Gastrocnemius medialis (tissue), 4 donors: ENCODE measurements around the gene MPRIP. TPM values are rescaled to one million over a fixed set of nuclear protein-coding genes. Genes with fewer than 3 reads are reported as not detected.

Source experiments
- ATAC-seq, 2 donors: fragments of 150-250 bp; one replicate each; pipeline ENCODE4 v1.9.1; 2016
- DNase-seq, 2 donors: peaks; one replicate each; pipeline ENCODE4 v3.0.0-alpha.2; 2019
- H3K27ac ChIP-seq, 4 donors: fragments of 200-600 bp; sonication (generic); 1 replicate in 1 of 4; 2 replicates in 3 of 4; pipeline ENCODE4 v1.5.1; 2016 to 2018; ENCODE audit warnings: mild to moderate bottlenecking in 2 of 4, moderate library complexity in 1 of 4
- H3K27me3 ChIP-seq, 3 donors: fragments of 200-600 bp; sonication (generic) in 2 of 3; 1 replicate in 1 of 3; 2 replicates in 2 of 3; pipeline versions ENCODE4 v1.5.1 to v1.6.0; 2016 to 2019; ENCODE audit warnings: mild to moderate bottlenecking in 1 of 3, moderate library complexity in 1 of 3
- H3K36me3 ChIP-seq, 2 donors: fragments of 200-600 bp; sonication (generic) in 1 of 2; one replicate each; pipeline ENCODE4 v1.5.1; 2017 to 2018
- H3K4me1 ChIP-seq, 2 donors: fragments of 200-600 bp; sonication (generic) in 1 of 2; one replicate each; pipeline ENCODE4 v1.5.1; 2016 to 2017; ENCODE audit warnings: mild to moderate bottlenecking in 2 of 2
- H3K4me3 ChIP-seq, 4 donors: fragments of 200-600 bp; sonication (generic) in 3 of 4; 1 replicate in 1 of 4; 2 replicates in 3 of 4; pipeline ENCODE4 v1.5.1; 2016 to 2019; ENCODE audit warnings: mild to moderate bottlenecking in 2 of 4
- H3K9me3 ChIP-seq, 3 donors: fragments of 200-600 bp; sonication (generic) in 2 of 3; 1 replicate in 1 of 3; 2 replicates in 2 of 3; pipeline ENCODE4 v1.5.1; 2016 to 2019
- POLR2A ChIP-seq, 2 donors: fragments of 450-650 bp; IDR thresholded peaks; one replicate each; pipeline ENCODE4 v1.6.1; 2017; ENCODE audit warnings: antibody characterized with exemption in 2 of 2, mild to moderate bottlenecking in 2 of 2, moderate library complexity in 2 of 2
- in situ Hi-C, 4 donors: fragments of 200-750 bp; cut with MboI; loops; one replicate each; pipeline versions ENCODE4 v1.15.0 to v1.8.0; 2017; ENCODE audit warnings: low sequenced_read_pairs in 4 of 4
- intact Hi-C: fragments of 100-400 bp; cut with DNase I; formaldehyde crosslinking; loops from one replicate; pipeline ENCODE4 v1.15.1; 2023; ENCODE audit warnings: low total_unique reads
- total RNA-seq, 4 donors: library from RNA; depleted of rRNA; stranded (reverse); fragments of >200 nt; gene quantifications; one replicate each; pipeline versions ENCODE4 v1.1.0 to v1.2.3, GENCODE V29; 2016
- TF ChIP-seq, protein P1 (sequence below), 5 experiments: fragments of 450-650 bp in 3 of 5; fragments of 200-600 bp in 2 of 5; sonication (generic) in 2 of 5; IDR thresholded peaks in 4 of 5; conservative IDR thresholded peaks in 1 of 5; 1 replicate in 4 of 5; 2 replicates in 1 of 5; pipeline ENCODE4 v1.5.1; 2016 to 2019; ENCODE audit warnings: antibody characterized with exemption in 5 of 5, mild to moderate bottlenecking in 3 of 5, moderate library complexity in 3 of 5

The MPRIP gene
- total RNA-seq, 4 donors from 2014 or later, result 71.1 to 127 (median 124) TPM

GRCh38 chr17:17093764-17094163, 51.5 kb downstream of the MPRIP start:
- H3K27me3 ChIP-seq, result no peaks in the 10 kb centered on the region
- H3K4me3 ChIP-seq, result no peak overlapping the region
- no peaks in the 10 kb centered on the region for H3K9me3 ChIP-seq
- H3K27ac ChIP-seq, result peak overlapping the region; percentile 55 to 72 (median 64)
- TF ChIP-seq, protein P1, sequence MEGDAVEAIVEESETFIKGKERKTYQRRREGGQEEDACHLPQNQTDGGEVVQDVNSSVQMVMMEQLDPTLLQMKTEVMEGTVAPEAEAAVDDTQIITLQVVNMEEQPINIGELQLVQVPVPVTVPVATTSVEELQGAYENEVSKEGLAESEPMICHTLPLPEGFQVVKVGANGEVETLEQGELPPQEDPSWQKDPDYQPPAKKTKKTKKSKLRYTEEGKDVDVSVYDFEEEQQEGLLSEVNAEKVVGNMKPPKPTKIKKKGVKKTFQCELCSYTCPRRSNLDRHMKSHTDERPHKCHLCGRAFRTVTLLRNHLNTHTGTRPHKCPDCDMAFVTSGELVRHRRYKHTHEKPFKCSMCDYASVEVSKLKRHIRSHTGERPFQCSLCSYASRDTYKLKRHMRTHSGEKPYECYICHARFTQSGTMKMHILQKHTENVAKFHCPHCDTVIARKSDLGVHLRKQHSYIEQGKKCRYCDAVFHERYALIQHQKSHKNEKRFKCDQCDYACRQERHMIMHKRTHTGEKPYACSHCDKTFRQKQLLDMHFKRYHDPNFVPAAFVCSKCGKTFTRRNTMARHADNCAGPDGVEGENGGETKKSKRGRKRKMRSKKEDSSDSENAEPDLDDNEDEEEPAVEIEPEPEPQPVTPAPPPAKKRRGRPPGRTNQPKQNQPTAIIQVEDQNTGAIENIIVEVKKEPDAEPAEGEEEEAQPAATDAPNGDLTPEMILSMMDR (IDR thresholded peaks at IDR 0.05 in 4 of 5, conservative IDR thresholded peaks at IDR 0.05 in 1 of 5), result no peak
- TF ChIP-seq POLR2A (IDR thresholded peaks at IDR 0.05), result no peak
- peak in 1 of 2 donors; percentile 40 for ATAC-seq
- H3K36me3 ChIP-seq, result no peaks in the 10 kb centered on the region
- no peak for DNase-seq
- in situ Hi-C loops (no loop called here), intact Hi-C loops (loop anchor here (2.0 kb wide), 1 partner anchor 31 kb away; no protein-coding TSS in a partner anchor)
- peaks cover 82 to 86% of the 10 kb centered on the region in 2 donors for H3K4me1 ChIP-seq

GRCh38 chr17:17096438-17097178, 54.4 kb downstream of the MPRIP start:
- peak; percentile 35 to 64 for DNase-seq
- in situ Hi-C loops (no loop called here), intact Hi-C loops (no loop called here)
- Histone ChIP-seq H3K27ac (peak overlapping the region; percentile 58 to 72 (median 64)), H3K4me3 (no peak overlapping the region), H3K27me3 (no peaks in the 10 kb centered on the region), H3K9me3 (no peaks in the 10 kb centered on the region), H3K36me3 (no peaks in the 10 kb centered on the region), H3K4me1 (peaks cover 89 to 94% of the 10 kb centered on the region in 2 donors)
- no peak for TF ChIP-seq POLR2A (IDR thresholded peaks at IDR 0.05)
- ATAC-seq, result peak; percentile 59 to 80

DNA sequence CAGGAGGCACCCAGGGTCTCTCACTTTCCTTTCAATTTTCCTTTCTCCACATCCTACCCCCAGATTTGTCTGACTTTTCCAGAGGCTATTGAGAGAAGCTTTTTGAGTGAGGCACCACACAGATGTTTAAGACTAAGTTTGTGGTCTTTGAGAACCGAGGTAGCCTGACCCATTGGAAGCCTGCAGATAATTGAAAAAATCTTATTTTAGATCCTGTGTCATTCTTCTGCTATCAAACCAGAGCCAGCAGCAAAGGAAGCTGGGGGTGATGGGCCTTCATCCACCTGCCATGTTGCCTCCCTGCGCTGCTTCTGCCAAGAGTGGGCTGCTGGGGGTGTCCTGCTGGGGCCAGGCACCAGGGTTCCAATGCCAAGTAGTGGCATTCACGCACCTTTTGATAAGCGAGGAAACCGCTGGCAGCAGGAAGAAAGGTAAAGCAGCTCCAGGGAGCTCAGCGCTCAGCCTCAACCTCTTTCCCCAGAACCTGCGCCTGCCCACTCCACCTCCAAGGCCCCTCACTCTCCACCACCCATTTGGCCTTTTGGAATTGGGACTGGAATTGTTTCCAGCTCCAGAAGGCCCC, 55.6 kb downstream of the MPRIP start:
- H3K4me3 ChIP-seq, result no peak overlapping the region
- H3K27me3 ChIP-seq, result no peaks in the 10 kb centered on the region
- ATAC-seq (no peak), DNase-seq (no peak)
- peaks cover 89 to 95% of the 10 kb centered on the region in 2 donors for H3K4me1 ChIP-seq
- no peaks in the 10 kb centered on the region for H3K36me3 ChIP-seq
- peak overlapping the region; percentile 56 to 72 (median 64) for H3K27ac ChIP-seq
- in situ Hi-C loops (no loop called here), intact Hi-C loops (no loop called here)
- no peak for TF ChIP-seq POLR2A (IDR thresholded peaks at IDR 0.05)
- TF ChIP-seq, protein P1 (IDR thresholded peaks at IDR 0.05 in 4 of 5, conservative IDR thresholded peaks at IDR 0.05 in 1 of 5), result no peak
- no peaks in the 10 kb centered on the region for H3K9me3 ChIP-seq

DNA sequence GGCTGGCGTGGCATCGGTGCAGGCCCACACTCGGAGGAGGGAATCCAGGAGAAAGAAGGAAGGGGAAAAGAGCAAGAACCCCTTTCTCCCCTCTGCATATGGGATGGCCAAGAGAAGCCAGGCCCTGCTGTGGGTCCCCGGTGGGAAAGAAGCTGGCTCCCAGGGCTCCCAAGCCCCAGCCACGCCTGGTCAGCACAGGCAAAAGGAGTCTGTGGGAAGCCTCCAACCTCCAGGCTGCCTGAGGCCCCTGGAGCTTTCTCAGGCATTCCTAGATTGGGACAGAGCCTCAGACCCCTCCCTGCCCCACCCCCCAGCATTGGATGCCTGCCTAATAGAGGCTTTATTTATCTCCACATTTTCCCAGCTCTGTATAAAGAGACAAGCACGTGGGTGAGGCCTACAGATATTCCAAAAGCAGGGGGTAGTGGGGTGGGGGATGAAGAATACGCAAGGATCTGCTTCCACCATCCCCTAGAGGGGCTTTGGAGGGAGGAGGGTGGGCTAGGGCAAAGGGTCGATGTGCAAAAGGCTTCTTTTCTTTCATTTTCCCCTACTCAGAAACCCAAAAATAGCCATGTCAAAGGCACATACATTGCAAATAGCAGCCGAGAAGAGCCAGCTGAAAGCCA, 56.4 kb downstream of the MPRIP start:
- Histone ChIP-seq H3K27me3 (no peaks in the 10 kb centered on the region), H3K27ac (peak overlapping the region; percentile 56 to 72 (median 64)), H3K9me3 (no peaks in the 10 kb centered on the region), H3K4me1 (peaks cover 89 to 95% of the 10 kb centered on the region in 2 donors), H3K4me3 (no peak overlapping the region), H3K36me3 (no peaks in the 10 kb centered on the region)
- ATAC-seq, result no peak
- intact Hi-C loops, result no loop called here
- in situ Hi-C loops, result no loop called here
- DNase-seq, result no peak
- TF ChIP-seq, protein P1 (IDR thresholded peaks at IDR 0.05 in 4 of 5, conservative IDR thresholded peaks at IDR 0.05 in 1 of 5), result no peak
- TF ChIP-seq POLR2A (IDR thresholded peaks at IDR 0.05), result no peak

- DNase-seq (no peak), ATAC-seq (no peak)
- H3K9me3 ChIP-seq, result no peaks in the 10 kb centered on the region
- in situ Hi-C loops (no loop called here), intact Hi-C loops (no loop called here)
- no peak for TF ChIP-seq POLR2A (IDR thresholded peaks at IDR 0.05)
- TF ChIP-seq, protein P1 (IDR thresholded peaks at IDR 0.05 in 4 of 5, conservative IDR thresholded peaks at IDR 0.05 in 1 of 5), result no peak
- H3K36me3 ChIP-seq, result no peaks in the 10 kb centered on the region
- H3K27me3 ChIP-seq, result no peaks in the 10 kb centered on the region
- H3K27ac ChIP-seq, result peak overlapping the region; percentile 65 to 73 (median 68)
- no peak overlapping the region for H3K4me3 ChIP-seq
- H3K4me1 ChIP-seq, result peaks cover 83 to 92% of the 10 kb centered on the region in 2 donors
These were observed 59.9 kb downstream of the MPRIP start for GRCh38 chr17:17102176-17102575.
